ENCODE results near the gene SLC30A2.

The SLC30A2 gene

GRCh38 chr1:26021647-26022403, 24.1 kb downstream of the SLC30A2 start, which contains the start of gene EXTL1:
TSS of gene EXTL1 (plus strand) at chr1:26021775. CDS start at chr1:26022647, 872 bp downstream.
- DNase-seq (ENCODE audit: low read depth) = peak; percentile 41

- no peak for DNase-seq (ENCODE audit: low read depth)
Observed at GRCh38 chr1:26020941-26021646, 24.8 kb downstream of the SLC30A2 start.

- peak; percentile 35 for DNase-seq (ENCODE audit: low read depth)
Observed at GRCh38 chr1:26020330-26020768, 25.6 kb downstream of the SLC30A2 start.

GRCh38 chr1:26019641-26020315, 26.1 kb downstream of the SLC30A2 start:
- peak; percentile 51 for DNase-seq (ENCODE audit: low read depth)

GRCh38 chr1:26017606-26018005, 28.3 kb downstream of the SLC30A2 start:
- no peak for DNase-seq (ENCODE audit: low read depth)

GRCh38 chr1:26016953-26017545, 28.9 kb downstream of the SLC30A2 start:
- no peak for DNase-seq (ENCODE audit: low read depth)

- DNase-seq (ENCODE audit: low read depth) = no peak
Observed at GRCh38 chr1:26016258-26016952, 29.5 kb downstream of the SLC30A2 start.

GRCh38 chr1:26015358-26015757, 30.6 kb downstream of the SLC30A2 start:
- DNase-seq (ENCODE audit: low read depth) = no peak

GRCh38 chr1:26014179-26014578, 31.7 kb downstream of the SLC30A2 start:
- DNase-seq (ENCODE audit: low read depth) = no peak

GRCh38 chr1:26012864-26013263, 33.1 kb downstream of the SLC30A2 start:
- no peak for DNase-seq (ENCODE audit: low read depth)

GRCh38 chr1:26010825-26011224, 35.1 kb downstream of the SLC30A2 start:
- no peak for DNase-seq (ENCODE audit: low read depth)

GRCh38 chr1:26009796-26010447, 36.0 kb downstream of the SLC30A2 start:
- no peak for DNase-seq (ENCODE audit: low read depth)

- DNase-seq (ENCODE audit: low read depth) = no peak
Observed at GRCh38 chr1:26006710-26007109, 39.2 kb downstream of the SLC30A2 start.

- no peak for DNase-seq (ENCODE audit: low read depth)
Observed at GRCh38 chr1:26005434-26006105, 40.3 kb downstream of the SLC30A2 start.

GRCh38 chr1:26003756-26004155, 42.2 kb downstream of the SLC30A2 start:
- DNase-seq (ENCODE audit: low read depth) = no peak

- DNase-seq (ENCODE audit: low read depth) = no peak
Observed at GRCh38 chr1:26003262-26003661, 42.7 kb downstream of the SLC30A2 start.

GRCh38 chr1:25999041-25999800, 46.7 kb downstream of the SLC30A2 start:
- no peak for DNase-seq (ENCODE audit: low read depth)

GRCh38 chr1:25997828-25998761, 47.8 kb downstream of the SLC30A2 start, which contains the start of gene PAFAH2:
TSS of gene PAFAH2 (minus strand) at chr1:25998063. CDS start at chr1:25990816, 7,247 bp downstream.
- peak; percentile 98 for DNase-seq (ENCODE audit: low read depth)
